Neutrophil (primary cell): ENCODE measurements around the gene INO80C.

Experiments used
- H3K27ac ChIP-seq: fragments of 200-600 bp; sonication (generic); 2 replicates; pipeline ENCODE4 v1.5.1; 2016; ENCODE audit warnings: mild to moderate bottlenecking, moderate library complexity
- H3K27me3 ChIP-seq: fragments of 200-600 bp; sonication (generic); 2 replicates; pipeline ENCODE4 v1.6.0; 2016; ENCODE audit warnings: mild to moderate bottlenecking
- H3K36me3 ChIP-seq: fragments of 200-600 bp; sonication (generic); 2 replicates; pipeline ENCODE4 v1.5.1; 2017
- H3K4me1 ChIP-seq, 2 experiments: fragments of 200-600 bp in 1 of 2; sonication (generic) in 1 of 2; 1 replicate in 1 of 2; 2 replicates in 1 of 2; pipeline versions ENCODE4 v1.5.1 to v1.6.1; 2013 to 2016; ENCODE audit warnings: low read depth in 1 of 2, low read length in 1 of 2, mild to moderate bottlenecking in 1 of 2, moderate library complexity in 1 of 2; ENCODE audit not compliant: control insufficient read depth in 1 of 2, insufficient read depth in 1 of 2
- H3K4me3 ChIP-seq, 2 experiments: fragments of 200-600 bp in 1 of 2; sonication (generic) in 1 of 2; 1 replicate in 1 of 2; 2 replicates in 1 of 2; pipeline ENCODE4 v1.5.1; 2013 to 2016; ENCODE audit warnings: low read depth in 1 of 2, low read length in 1 of 2, mild to moderate bottlenecking in 1 of 2, moderate library complexity in 1 of 2
- H3K9me3 ChIP-seq: fragments of 200-600 bp; sonication (generic); 2 replicates; pipeline ENCODE4 v1.5.1; 2016
- CTCF ChIP-seq: fragments of 200-600 bp; sonication (generic); IDR thresholded peaks from 2 replicates; pipeline ENCODE4 v1.5.1; 2016; ENCODE audit warnings: antibody characterized with exemption

INO80C gene

GRCh38 chr18:35451032-35451431 is 46.7 kb downstream of the INO80C start:
- no peak overlapping the region for H3K27ac ChIP-seq
- no peaks in the 10 kb centered on the region for H3K4me1 ChIP-seq
- H3K9me3 ChIP-seq: no peaks in the 10 kb centered on the region
- no peaks in the 10 kb centered on the region for H3K27me3 ChIP-seq
- no peak overlapping the region for H3K4me3 ChIP-seq
- no peaks in the 10 kb centered on the region for H3K36me3 ChIP-seq
- no peak for TF ChIP-seq CTCF

DNA sequence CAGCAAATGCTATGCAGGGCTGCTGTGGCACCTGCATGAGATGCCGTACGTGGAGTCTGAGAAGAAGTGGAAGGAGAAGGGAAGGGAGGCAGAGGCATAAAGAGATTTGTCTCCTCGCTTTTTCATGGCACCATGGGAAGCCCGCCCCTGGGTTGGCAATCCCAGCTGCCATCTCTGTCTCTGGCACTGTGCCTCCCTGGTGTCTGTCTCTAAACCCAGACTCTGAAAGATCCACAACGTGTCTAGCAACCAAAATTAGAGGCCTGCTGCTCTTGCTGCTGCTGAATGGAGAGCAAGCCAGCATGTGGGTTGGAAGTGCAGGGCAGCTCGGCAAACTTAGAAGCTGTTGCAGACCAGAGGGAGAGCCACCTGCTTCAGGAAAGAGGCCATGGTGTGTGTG is 53.1 kb downstream of the INO80C start:
- no peak for TF ChIP-seq CTCF
- H3K27me3 ChIP-seq: no peaks in the 10 kb centered on the region
- H3K27ac ChIP-seq: no peak overlapping the region
- H3K9me3 ChIP-seq: no peaks in the 10 kb centered on the region
- H3K4me3 ChIP-seq: no peak overlapping the region
- H3K4me1 ChIP-seq: no peaks in the 10 kb centered on the region
- H3K36me3 ChIP-seq: no peaks in the 10 kb centered on the region

DNA sequence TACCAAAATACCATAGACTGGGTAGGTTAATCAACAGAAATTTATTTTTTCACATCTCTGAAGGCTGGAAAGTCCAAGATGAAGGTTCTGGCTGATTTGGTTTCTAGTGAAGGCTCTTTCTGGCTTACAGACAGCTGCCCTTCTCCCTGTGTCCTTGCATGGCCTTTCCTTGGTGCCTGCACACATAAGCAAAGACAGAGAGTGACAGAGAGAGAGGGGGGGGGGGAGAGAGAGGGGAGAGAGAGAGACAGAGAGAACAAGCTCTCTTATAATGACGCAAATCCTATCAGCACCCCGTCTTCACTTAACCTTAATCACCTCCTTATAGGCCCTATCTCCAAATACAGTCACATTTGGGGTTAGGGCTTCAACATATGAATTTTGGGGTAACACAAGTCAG is 53.9 kb downstream of the INO80C start:
- Histone ChIP-seq H3K27ac (no peak overlapping the region), H3K9me3 (no peaks in the 10 kb centered on the region)
- TF ChIP-seq CTCF: no peak

GRCh38 chr18:35443434-35443833 is 54.3 kb downstream of the INO80C start:
- Histone ChIP-seq H3K4me3 (no peak overlapping the region), H3K4me1 (no peaks in the 10 kb centered on the region), H3K9me3 (no peaks in the 10 kb centered on the region), H3K27ac (no peak overlapping the region), H3K36me3 (no peaks in the 10 kb centered on the region), H3K27me3 (no peaks in the 10 kb centered on the region)
- no peak for TF ChIP-seq CTCF

More for the DNA sequence above, 53.9 kb downstream of the INO80C start:
- no peak overlapping the region for H3K4me3 ChIP-seq
- no peaks in the 10 kb centered on the region for H3K36me3 ChIP-seq
- no peaks in the 10 kb centered on the region for H3K27me3 ChIP-seq
- H3K4me1 ChIP-seq: no peaks in the 10 kb centered on the region

- H3K27ac ChIP-seq: no peak overlapping the region
- no peak overlapping the region for H3K4me3 ChIP-seq
- H3K4me1 ChIP-seq: no peaks in the 10 kb centered on the region
- no peaks in the 10 kb centered on the region for H3K9me3 ChIP-seq
- no peaks in the 10 kb centered on the region for H3K27me3 ChIP-seq
- no peaks in the 10 kb centered on the region for H3K36me3 ChIP-seq
- no peak for TF ChIP-seq CTCF
Observed at GRCh38 chr18:35442701-35443100, 55.1 kb downstream of the INO80C start.
